GM10248 (cell line): ENCODE results near the gene CPLX1.

Source experiments
- CTCF ChIA-PET: fragments of 300-600 bp; sonication (Branson Sonifier 250); formaldehyde crosslinking; extraction: SDS; loops from one replicate; lab custom pipeline; 2021; ENCODE audit warnings: antibody characterized with exemption; lab: Yijun Ruan, JAX
- POLR2A ChIA-PET: fragments of 350-650 bp; sonication (Branson Sonifier 250); formaldehyde crosslinking; extraction: SDS; loops from one replicate; lab custom pipeline; 2020; ENCODE audit warnings: antibody characterized with exemption; lab: Yijun Ruan, JAX
- DNase-seq: peaks from one replicate; pipeline ENCODE4 v3.0.0; 2012; ENCODE audit errors: extremely low spot score
- CTCF ChIP-seq: IDR thresholded peaks from 2 replicates; pipeline ENCODE4 v1.5.1; 2012; ENCODE audit warnings: mild to moderate bottlenecking, low read depth; ENCODE audit errors: extremely low read depth, missing control alignments, control extremely low read depth

The CPLX1 gene

GRCh38 chr4:773214-773613 lies 52.7 kb downstream of the CPLX1 start:
- CTCF ChIA-PET = interaction anchor here (2.2 kb wide), 1 partner anchor 31 kb away, joined by 9 read pairs; no protein-coding TSS in a partner anchor
- no peak for DNase-seq
- POLR2A ChIA-PET = interaction anchor here (0.6 kb wide), 1 partner anchor 275 kb away, joined by 4 read pairs; no protein-coding TSS in a partner anchor
- TF ChIP-seq CTCF = no peak

- CTCF ChIA-PET = interaction anchor here (2.2 kb wide), 1 partner anchor 30 kb away, joined by 9 read pairs; no protein-coding TSS in a partner anchor
- TF ChIP-seq CTCF = no peak
- DNase-seq = no peak
- POLR2A ChIA-PET = interaction anchor here (0.6 kb wide), 1 partner anchor 274 kb away, joined by 4 read pairs; no protein-coding TSS in a partner anchor
Measured at GRCh38 chr4:772776-773175, 53.2 kb downstream of the CPLX1 start.

GRCh38 chr4:772118-772517 lies 53.8 kb downstream of the CPLX1 start:
- CTCF ChIA-PET = interaction anchor here (1.7 kb wide), 1 partner anchor 29 kb away, joined by 6 read pairs; no protein-coding TSS in a partner anchor
- DNase-seq = no peak
- POLR2A ChIA-PET = no interaction called here
- TF ChIP-seq CTCF = no peak

GRCh38 chr4:771464-771863 lies 54.5 kb downstream of the CPLX1 start:
- CTCF ChIA-PET = interaction anchor here (1.4 to 1.7 kb wide), 2 partner anchors 29 to 34 kb away, joined by 3 to 6 read pairs; no protein-coding TSS in a partner anchor

GRCh38 chr4:770022-770421 lies 55.9 kb downstream of the CPLX1 start:
- DNase-seq = no peak
- ChIA-PET POLR2A (no interaction called here), CTCF (interaction anchor here (1.4 to 5.7 kb wide), 2 partner anchors 28 to 33 kb away, joined by 3 to 28 read pairs; no protein-coding TSS in a partner anchor)
- TF ChIP-seq CTCF = no peak

More at GRCh38 chr4:771464-771863, 54.5 kb downstream of the CPLX1 start:
- no peak for DNase-seq
- POLR2A ChIA-PET = no interaction called here
- TF ChIP-seq CTCF = no peak

GRCh38 chr4:769511-769910 lies 56.4 kb downstream of the CPLX1 start:
- ChIA-PET POLR2A (no interaction called here), CTCF (interaction anchor here (5.7 kb wide), 1 partner anchor 28 kb away, joined by 28 read pairs; no protein-coding TSS in a partner anchor)
- DNase-seq = no peak
- TF ChIP-seq CTCF = no peak

GRCh38 chr4:768995-769394 lies 56.9 kb downstream of the CPLX1 start:
- TF ChIP-seq CTCF = no peak
- no peak for DNase-seq
- ChIA-PET CTCF (interaction anchor here (1.3 to 5.7 kb wide), 2 partner anchors 13 to 27 kb away, joined by 4 to 28 read pairs; no protein-coding TSS in a partner anchor), POLR2A (interaction anchor here (0.6 kb wide), 1 partner anchor 389 kb away, joined by 3 read pairs; no protein-coding TSS in a partner anchor)
